ENCODE results near the gene SLC12A7.

The SLC12A7 gene

GRCh38 chr5:1019001-1019905 is 92.6 kb downstream of the SLC12A7 start:
- DNase-seq (ENCODE audit: low spot score), result no peak

DNA sequence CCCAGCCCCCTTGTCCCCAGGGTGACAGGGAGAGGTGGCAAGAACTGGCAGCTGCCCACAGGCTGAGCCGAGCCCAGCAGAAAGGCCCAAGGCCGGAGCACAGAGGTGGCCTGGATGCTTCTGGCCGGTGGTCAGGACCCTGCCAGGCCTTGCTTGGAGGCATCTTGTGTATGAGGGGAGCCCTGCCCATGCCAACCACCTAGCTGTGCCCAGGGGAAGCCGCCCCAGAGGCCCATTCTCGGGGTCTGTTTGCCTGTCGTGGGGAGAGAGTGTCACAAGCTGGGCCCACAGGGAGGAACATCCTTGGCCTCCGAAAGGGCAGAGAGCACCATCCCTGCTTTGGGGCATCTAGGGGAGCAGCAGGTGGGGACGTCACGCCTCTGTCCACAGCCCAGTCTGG is 93.3 kb downstream of the SLC12A7 start:
- DNase-seq (ENCODE audit: low spot score), result no peak

GRCh38 chr5:1017691-1018455 is 94.0 kb downstream of the SLC12A7 start:
- DNase-seq (ENCODE audit: low spot score), result no peak

DNA sequence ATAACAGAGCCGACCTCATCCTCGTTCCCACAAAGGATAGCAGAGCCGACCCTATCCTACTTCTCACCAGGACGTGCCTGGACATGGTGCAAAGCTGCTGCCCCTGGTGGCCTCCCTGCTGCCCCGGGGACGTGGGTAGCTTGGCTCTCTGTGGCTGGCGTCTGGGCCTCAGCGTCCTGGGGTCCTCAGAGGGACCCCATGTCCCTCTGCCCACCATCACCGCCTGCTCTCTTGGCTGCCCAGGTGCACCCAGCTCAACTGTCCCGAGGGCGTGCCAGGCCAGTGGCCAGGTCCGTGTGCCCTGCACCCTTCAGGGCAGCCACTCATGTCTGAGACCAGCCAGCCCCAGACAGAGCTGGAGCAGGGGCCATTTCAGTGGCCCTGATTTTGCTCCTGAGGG is 94.8 kb downstream of the SLC12A7 start:
- no peak for DNase-seq (ENCODE audit: low spot score)

GRCh38 chr5:1016476-1016875 is 95.4 kb downstream of the SLC12A7 start:
- DNase-seq (ENCODE audit: low spot score), result no peak

DNA sequence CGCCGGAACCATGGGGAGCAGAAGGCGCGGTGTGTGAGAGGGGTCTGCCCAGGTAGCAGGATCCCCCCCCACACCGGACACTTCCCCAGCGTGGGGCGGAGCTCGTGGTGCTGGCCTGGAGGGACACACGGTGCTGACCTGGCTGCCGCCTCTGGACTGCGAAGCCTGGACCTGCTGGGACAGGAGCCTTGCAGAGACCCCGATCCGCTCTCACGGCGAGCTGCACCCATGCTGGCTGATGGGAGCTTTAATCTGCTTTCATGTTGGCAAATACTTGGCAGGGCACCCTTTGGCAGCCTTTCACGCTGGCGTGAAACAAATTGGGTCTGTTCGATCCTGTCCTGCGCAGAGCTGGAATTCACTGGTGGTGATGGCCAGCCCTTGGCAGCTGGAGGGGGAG is 95.8 kb downstream of the SLC12A7 start:
- DNase-seq (ENCODE audit: low spot score), result no peak

GRCh38 chr5:1015507-1015906 is 96.4 kb downstream of the SLC12A7 start:
- no peak for DNase-seq (ENCODE audit: low spot score)

GRCh38 chr5:1014781-1015221 is 97.1 kb downstream of the SLC12A7 start:
- DNase-seq (ENCODE audit: low spot score), result no peak

- no peak for DNase-seq (ENCODE audit: low spot score)
These were observed 97.5 kb downstream of the SLC12A7 start for GRCh38 chr5:1014346-1014745.

DNA sequence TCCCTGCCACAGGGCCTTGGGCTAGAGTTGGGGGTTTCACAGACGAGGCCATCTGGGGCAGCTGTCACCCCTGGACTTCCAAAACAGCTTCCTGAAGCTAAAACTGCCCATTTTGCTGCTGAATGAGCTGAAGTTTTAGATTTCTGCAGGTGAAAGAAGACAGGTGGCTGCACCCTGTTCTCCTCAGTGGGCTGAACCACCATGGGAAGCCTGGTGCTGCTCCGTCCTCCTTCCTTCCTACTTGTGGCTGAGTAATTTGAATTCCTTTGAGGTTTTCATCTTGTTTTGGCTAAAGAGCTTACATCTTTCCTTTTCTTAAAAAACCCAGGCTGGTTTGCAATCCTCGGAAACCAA is 97.9 kb downstream of the SLC12A7 start:
- no peak for DNase-seq (ENCODE audit: low spot score)

DNA sequence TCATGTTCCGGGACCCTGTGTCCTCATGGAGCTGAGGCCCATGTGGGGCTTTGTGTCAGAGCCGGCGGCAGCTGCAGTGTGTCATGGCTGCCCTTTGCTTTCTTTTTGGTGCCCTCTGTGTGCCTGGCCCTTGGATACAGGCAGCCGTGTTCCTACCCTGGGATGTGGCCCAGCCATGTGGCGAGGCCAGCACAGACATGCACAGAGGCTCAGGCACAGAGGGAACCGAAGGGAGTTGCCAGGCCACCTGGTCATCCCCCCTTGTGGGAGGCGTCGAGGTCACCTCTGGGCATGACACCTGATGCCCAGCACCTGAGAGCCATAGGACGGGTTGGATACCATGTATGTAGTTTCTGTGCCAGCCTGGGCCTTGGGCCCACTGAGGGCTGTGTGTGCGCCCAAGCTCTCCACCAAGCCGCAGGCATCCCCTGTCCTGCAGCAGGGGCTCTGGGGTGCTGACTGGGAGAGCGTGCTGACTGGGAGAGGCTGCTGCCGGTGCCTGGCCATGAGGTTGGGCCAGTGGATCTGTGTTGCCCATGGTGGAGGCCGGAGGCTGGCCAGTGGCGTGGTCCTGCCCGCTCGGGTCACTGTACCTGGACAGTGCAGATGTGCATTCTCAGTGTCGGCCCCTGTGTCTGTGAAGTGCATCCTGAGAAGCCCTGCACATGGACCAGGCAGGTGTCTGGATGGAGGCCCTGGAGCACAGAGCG is 98.5 kb downstream of the SLC12A7 start:
- DNase-seq (ENCODE audit: low spot score), result no peak

DNA sequence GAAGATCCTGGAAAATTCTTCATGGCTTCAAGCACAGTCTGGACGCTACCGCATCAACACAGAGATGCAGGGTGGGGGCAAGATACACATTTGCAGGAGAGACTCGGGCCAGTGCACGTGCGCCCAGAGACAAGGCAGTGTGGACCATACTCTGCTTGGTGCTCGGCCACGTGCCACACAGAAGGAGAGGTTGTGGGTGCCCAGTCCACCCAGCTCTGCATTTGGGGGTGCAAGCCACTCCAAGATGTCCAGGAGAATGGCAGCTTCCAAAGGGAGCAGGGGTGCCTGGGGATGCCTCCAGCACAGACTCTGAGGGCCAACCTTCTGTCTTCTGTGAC is 99.0 kb downstream of the SLC12A7 start:
- DNase-seq (ENCODE audit: low spot score), result no peak

DNA sequence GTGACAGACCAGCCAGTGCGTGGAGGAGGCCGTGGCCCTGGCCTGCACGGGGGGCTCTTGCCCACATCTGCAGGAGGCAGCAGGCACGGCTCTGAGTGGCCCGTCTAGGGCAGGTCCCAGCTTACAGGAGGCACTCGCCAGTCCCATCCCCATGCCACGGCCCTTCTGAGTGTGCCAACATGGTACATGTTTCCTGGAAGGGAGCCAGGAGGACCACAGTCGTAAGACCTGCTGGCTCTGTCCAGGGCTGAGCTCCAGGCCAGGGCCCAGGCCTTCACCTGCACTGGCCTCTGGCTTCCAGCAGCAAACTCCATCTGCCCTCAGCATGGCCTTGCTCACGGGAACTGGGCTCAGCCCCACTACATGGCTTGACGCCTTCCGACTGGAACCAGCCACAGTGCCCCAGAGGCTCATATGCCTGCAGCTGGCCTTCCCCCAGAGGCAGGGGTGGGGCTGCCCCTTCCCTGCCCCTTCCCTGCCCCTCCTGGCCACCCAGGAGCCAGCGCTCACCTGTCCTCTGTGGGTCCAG is 99.5 kb downstream of the SLC12A7 start:
- DNase-seq (ENCODE audit: low spot score), result no peak

- no peak for DNase-seq (ENCODE audit: low spot score)
These were observed 100.0 kb downstream of the SLC12A7 start for GRCh38 chr5:1011741-1012312.

DNA sequence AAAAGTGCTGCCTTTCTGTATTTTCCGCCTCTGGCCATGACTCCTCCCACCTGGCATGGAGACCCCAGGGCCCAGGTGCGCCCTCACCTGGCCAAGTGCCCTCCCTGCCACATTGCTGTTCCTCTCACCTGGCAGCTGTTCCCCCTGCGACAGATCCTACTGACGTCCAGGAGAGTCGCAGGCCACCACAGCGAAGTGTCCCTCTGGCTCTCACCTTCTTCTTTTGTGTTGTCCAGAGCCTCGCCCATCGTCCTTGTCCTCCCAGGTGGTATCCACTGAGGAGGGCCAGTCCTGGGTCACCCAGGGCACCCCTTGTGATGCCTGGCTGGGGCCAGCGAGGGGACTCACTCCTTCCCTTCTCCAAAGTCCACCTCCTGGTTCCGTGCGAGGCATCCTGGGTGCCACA is 100.6 kb downstream of the SLC12A7 start:
- DNase-seq (ENCODE audit: low spot score), result no peak

- DNase-seq (ENCODE audit: low spot score), result no peak
These were observed 101.2 kb downstream of the SLC12A7 start for GRCh38 chr5:1010641-1011046.

- no peak for DNase-seq (ENCODE audit: low spot score)
These were observed 101.7 kb downstream of the SLC12A7 start for GRCh38 chr5:1010181-1010510.

DNA sequence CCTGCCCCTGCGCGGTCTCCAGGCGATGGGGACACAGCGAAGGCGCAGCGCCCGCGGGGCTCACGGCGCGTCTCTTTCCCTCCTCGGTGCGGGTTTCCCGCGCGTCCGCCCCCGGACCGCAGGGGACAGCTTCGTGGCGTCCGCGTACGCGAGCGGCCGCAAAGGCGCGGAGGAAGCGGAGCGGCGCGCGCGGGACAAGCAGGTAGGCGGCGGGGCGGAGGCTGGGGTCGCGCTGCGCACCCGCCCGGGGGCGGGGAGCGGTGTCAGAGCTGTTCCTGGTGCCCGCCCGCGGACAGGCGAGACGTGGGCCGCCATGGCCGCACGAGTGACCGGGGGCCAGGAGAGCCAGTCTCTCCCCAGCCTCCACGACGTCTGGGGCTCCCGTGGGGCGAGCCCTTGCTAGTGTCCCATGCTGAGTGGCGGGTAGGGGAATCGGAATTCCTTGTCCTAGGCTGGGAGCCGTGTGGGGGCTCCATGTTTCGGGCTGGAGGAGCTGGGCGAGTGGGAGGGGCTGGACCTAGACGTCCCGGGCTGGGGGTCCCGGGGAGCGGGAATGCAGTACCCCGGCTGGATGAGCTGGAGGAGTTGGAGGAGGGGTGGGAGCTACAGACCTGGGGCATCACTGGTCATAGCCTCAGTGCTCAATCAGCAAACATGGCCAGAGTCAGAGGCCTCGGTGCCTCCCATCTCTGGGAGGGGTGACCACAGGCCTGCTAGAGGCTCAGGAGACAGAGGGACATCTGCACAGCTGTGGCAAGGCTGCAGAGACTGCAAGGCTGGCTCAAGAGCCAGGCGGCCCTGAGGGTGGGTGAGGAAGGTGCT is 102.3 kb downstream of the SLC12A7 start:
- no peak for DNase-seq (ENCODE audit: low spot score)

- DNase-seq (ENCODE audit: low spot score), result peak; percentile 87
These were observed 103.2 kb downstream of the SLC12A7 start, which contains the start of gene NKD2 for GRCh38 chr5:1008451-1009358. Gene NKD2, plus strand, starts transcription at chr5:1008802. Its CDS starts 256 bp downstream, at chr5:1009058.
